Activated CD4-positive, CD25-positive, alpha-beta regulatory T cell treated with anti-CD3 and anti-CD28 coated beads, Interleukin-2, amount 50 U/mL, for 72 hours (primary cell): ENCODE measurements around the gene ZNF488.
A peak's percentile ranks its signal among the peaks of the same experiment; 100 is the strongest.

Experiments used
- DNase-seq: peaks from one replicate; pipeline ENCODE4 v3.0.0; 2021

Gene ZNF488

GRCh38 chr10:47364911-47365310 is 19.2 kb downstream of the ZNF488 start:
- DNase-seq: no peak

DNA sequence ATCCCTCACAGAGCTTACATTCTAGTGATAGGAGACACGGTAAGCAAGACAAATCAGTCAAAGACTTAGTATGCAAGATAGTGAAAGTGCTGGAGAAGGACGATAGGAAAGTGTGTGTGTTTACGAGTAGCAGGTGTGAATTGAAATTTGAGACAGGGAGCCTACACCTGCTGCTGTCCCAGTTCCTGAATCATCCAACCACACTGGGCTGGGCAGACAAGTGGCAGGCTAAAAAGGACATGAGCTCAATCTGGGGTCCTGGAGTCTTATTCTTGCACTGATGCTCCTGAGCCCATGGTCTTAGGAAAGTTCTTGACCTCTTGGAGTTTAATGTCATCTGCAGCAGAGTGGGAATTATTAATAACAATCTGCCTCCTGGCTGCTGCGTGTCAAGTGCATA is 19.7 kb downstream of the ZNF488 start:
- DNase-seq: no peak

DNA sequence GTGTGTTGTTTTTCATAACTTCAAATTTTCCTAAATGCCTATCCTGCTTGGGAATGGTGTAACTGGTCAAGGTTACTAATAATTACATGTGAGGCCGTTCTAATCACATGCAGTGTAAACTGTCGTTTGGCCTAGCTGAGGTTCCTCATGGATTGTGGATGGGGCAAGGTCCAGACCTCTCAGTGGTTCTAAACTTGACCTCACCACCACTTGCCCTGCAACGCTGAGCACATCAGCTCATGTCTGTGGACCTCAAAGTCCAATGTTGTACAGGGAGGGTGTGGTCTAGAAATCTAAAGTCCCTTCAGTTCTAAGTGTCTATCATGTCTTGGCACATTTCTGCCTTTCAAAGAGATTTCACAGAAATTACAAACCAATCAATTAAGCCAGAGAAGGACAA is 20.3 kb downstream of the ZNF488 start:
- DNase-seq: no peak

- no peak for DNase-seq
These were observed 21.9 kb downstream of the ZNF488 start for GRCh38 chr10:47362199-47362598.

GRCh38 chr10:47361293-47361692 is 22.8 kb downstream of the ZNF488 start:
- peak; percentile 37 for DNase-seq

DNA sequence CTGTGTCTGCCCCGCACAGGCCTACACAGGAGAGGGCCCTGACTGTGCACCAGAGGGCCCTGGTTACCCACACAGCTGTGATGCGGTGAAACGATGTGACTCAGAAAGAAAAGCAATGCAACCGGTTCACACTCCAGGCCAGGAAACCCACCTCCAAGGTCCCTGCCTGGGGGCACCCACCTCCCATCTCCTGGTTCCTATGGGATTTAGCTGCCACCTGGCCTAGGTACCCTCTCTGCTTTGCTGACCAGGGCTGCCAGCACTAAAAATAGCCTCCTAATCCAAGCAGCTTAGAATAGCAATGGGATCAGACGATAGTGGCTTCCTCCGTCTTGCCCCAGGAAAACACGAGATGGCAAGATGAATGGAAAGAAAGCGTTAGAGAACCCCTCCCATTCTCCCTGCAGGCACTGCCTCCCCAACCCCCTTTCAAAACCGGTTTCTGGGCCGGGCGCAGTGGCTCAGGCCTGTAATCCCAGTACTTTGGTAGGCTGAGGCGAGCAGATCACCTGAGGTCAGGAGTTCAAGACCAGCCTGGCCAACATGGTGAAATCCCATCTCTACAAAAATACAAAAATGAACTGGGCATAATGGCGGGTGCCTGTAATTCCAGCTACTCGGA is 23.6 kb downstream of the ZNF488 start:
- no peak for DNase-seq

DNA sequence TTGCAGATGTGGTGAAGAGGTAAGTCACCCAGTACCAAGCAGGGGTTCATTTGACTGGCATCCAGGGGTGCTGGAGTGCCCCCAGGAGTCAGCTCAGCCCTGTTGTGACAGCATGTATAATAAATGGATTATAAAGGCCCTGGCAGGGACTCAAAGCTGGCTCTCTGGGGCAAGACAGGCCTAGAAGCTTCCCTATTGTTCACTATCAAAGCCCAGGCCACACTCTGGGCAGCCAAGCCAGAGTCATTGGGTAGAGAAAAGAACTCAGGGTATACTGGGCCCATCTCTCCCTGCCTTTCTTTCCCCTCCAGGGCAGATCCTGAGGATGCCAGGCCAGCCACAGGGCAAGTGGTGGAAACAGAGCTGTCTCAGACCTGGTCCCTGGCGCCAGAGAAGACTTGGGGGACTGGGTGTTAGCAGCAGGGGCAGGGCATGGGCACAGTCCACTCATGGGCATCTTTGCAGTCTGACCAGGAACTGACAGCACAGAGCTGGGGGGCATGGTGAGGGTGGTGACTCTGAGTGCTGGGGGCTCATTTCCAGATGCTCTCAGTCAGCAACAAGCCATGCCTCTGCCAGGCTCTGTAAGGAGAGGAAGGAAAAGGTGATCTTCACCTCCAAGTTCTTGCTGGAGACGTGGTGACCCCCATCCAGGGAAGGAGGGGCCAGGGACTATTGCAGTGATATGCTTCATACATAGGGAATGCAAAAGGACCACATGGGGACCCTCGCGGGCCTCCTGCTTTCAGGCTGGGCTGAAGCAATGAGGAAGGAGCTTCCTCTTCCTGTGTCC is 24.3 kb downstream of the ZNF488 start:
- peak; percentile 21 for DNase-seq

DNA sequence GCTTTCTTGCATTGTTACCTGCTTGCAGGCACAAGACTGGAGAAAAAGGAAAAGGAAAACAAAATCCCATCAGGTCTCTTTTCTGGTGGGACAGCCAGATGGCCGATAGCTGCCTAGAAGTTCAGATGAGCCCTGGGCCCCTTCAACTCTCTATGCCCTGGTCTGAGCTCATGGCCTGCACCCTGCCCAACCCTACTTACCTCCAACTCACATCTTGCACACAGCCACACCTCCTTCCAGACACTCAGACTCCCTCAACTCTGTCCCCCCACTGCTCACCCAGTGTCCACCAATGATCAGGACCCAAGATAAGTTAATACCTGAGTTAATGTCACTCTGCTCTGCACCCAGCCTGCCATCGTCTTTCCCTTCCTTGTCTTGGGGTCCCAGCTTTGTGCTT is 25.0 kb downstream of the ZNF488 start:
- no peak for DNase-seq

DNA sequence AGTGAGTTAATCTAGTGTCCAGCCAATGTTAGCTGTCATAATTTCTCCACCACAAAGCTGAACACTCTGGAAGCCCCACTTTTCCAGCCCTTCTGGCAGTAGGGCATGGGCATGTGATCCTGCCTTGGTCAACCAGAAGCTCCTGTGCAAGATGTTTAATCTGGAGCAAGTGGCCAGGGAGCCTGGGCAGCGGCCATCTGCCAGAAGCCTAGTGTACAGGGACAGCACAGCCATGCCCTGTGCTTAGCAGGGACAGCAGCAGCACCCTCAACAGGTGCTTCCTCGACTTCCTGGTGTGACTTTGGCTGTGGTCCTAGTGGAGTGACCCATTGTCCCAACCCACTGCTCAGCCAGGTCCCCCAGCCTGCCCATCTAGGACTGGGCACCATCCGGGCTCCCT is 25.6 kb downstream of the ZNF488 start:
- peak; percentile 14 for DNase-seq

GRCh38 chr10:47357911-47358310 is 26.2 kb downstream of the ZNF488 start:
- DNase-seq: no peak

DNA sequence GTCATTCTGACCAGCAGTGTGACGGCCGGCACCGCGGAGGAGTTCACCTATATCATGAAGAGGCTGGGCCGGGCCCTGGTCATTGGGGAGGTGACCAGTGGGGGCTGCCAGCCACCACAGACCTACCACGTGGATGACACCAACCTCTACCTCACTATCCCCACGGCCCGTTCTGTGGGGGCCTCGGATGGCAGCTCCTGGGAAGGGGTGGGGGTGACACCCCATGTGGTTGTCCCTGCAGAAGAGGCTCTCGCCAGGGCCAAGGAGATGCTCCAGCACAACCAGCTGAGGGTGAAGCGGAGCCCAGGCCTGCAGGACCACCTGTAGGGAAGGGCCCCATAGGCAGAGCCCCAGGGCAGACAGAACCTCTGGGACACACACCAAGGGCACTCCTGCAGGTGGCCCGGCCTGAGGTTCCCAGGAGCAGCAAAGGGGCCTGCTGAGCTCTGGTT is 26.9 kb downstream of the ZNF488 start:
- no peak for DNase-seq

GRCh38 chr10:47356708-47357107 is 27.4 kb downstream of the ZNF488 start:
- no peak for DNase-seq

DNA sequence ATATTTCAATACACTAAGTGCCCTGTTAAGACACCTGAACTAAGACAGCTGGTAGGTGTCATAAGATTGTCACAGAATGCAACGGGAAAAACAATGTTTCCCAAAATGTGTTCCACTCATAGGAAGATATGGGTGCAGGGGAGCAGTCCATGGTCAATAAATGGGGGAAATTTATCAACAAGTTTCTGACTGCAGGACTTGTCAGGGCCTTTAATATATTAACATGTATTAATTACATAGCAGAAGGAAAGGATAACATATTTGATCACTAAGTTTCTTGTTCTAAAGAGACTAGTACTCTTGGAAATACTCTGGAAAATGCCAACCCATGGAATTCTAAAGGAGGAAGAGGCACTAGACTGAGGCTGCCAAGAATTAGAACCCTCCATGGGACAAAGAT is 29.2 kb downstream of the ZNF488 start:
- DNase-seq: no peak

DNA sequence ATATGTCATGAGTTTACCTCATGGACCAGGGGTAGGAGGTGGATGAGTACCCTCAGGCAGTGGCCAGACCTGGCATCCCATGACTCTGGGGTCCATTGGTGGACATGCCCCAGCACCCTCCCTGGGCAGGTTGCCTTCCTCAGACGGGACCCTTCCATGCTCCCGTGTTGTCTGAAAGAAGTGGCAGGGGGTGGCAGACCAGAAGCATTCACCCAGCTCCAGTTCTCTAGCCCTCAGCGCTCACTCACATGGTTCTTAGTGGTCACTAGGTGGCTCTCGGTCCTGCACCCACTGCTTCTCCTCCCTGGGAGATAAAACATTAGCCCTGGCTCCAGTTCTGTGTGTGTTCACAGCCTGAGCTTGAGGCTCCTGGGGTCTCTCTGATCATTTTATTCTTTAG is 29.9 kb downstream of the ZNF488 start:
- peak; percentile 17 for DNase-seq

- DNase-seq: peak; percentile 11
These were observed 30.7 kb downstream of the ZNF488 start for GRCh38 chr10:47353351-47353750.

- peak; percentile 27 for DNase-seq
These were observed 31.9 kb downstream of the ZNF488 start for GRCh38 chr10:47351899-47352815.

DNA sequence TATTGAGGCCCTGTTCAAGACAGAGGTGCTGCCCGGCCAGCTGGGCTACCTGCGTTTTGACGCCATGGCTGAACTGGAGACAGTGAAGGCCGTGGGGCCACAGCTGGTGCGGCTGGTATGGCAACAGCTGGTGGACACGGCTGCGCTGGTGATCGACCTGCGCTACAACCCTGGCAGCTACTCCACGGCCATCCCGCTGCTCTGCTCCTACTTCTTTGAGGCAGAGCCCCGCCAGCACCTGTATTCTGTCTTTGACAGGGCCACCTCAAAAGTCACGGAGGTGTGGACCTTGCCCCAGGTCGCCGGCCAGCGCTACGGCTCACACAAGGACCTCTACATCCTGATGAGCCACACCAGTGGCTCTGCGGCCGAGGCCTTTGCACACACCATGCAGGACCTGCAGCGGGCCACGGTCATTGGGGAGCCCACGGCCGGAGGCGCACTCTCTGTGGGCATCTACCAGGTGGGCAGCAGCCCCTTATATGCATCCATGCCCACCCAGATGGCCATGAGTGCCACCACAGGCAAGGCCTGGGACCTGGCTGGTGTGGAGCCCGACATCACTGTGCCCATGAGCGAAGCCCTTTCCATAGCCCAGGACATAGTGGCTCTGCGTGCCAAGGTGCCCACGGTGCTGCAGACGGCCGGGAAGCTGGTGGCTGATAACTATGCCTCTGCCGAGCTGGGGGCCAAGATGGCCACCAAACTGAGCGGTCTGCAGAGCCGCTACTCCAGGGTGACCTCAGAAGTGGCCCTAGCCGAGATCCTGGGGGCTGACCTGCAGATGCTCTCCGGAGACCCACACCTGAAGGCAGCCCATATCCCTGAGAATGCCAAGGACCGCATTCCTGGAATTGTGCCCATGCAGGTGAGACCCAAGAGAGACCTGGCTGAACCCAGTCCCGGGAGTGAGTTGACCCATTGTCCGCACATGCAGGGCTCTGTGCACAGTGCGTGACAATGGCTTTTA is 33.1 kb downstream of the ZNF488 start:
- peak; percentile 21 for DNase-seq

GRCh38 chr10:47349941-47350371 is 34.1 kb downstream of the ZNF488 start:
- peak; percentile 16 for DNase-seq

DNA sequence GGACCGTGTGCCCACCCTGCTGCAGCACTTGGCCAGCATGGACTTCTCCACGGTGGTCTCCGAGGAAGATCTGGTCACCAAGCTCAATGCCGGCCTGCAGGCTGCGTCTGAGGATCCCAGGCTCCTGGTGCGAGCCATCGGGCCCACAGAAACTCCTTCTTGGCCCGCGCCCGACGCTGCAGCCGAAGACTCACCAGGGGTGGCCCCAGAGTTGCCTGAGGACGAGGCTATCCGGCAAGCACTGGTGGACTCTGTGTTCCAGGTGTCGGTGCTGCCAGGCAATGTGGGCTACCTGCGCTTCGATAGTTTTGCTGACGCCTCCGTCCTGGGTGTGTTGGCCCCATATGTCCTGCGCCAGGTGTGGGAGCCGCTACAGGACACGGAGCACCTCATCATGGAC is 34.6 kb downstream of the ZNF488 start:
- DNase-seq: peak; percentile 22

GRCh38 chr10:47348661-47349470 is 35.2 kb downstream of the ZNF488 start:
- DNase-seq: peak; percentile 22

- DNase-seq: no peak
These were observed 35.9 kb downstream of the ZNF488 start, which contains the start of gene RBP3 for GRCh38 chr10:47348138-47348651. TSS of gene RBP3 (plus strand) at chr10:47348363. CDS start at chr10:47348485, 122 bp downstream.
